K562 (cell line): ENCODE data around the gene CDCA5. TPM values are rescaled to one million over a fixed set of nuclear protein-coding genes. Genes with fewer than 3 reads are reported as not detected.

Experiments used
- CCAR2 ChIP-seq: fragments of 200-400 bp; formaldehyde crosslinking; IDR thresholded peaks from 2 replicates; pipeline ENCODE4 v1.6.1; 2017; ENCODE audit warnings: mild to moderate bottlenecking, low read depth, low read length
- CHD1 ChIP-seq: fragments of 200-600 bp; sonication (generic); IDR thresholded peaks from one replicate; pipeline ENCODE4 v1.6.1; 2012; ENCODE audit warnings: mild to moderate bottlenecking, moderate library complexity, low read length, inconsistent platforms
- E2F3 ChIP-seq: fragments of 250-450 bp; sonication (Bioruptor Pico); IDR thresholded peaks from 2 replicates; pipeline ENCODE4 v1.4.0; 2020; ENCODE audit warnings: mild to moderate bottlenecking
- HMBOX1 ChIP-seq: sonication (generic); IDR thresholded peaks from 2 replicates; pipeline ENCODE4 v1.6.1; 2016
- HMGXB4 ChIP-seq: sonication (generic); formaldehyde crosslinking; IDR thresholded peaks from 2 replicates; pipeline ENCODE4 v1.8.1; 2023; ENCODE audit warnings: mild to moderate bottlenecking, missing genetic modification reagents
- HSF4 ChIP-seq: fragments of 250-450 bp; sonication (Bioruptor Pico); IDR thresholded peaks from 2 replicates; pipeline ENCODE4 v2.1.2; 2022; ENCODE audit warnings: mild to moderate bottlenecking, moderate library complexity, borderline replicate concordance
- ZNF398 ChIP-seq: fragments of 250-450 bp; sonication (Bioruptor Pico); IDR thresholded peaks from 2 replicates; pipeline ENCODE4 v1.8.0; 2021; ENCODE audit warnings: moderate library complexity, mild to moderate bottlenecking, inconsistent platforms
- polyA plus RNA-seq, 8 experiments: library from polyadenylated mRNA; depleted of rRNA in 4 of 8; stranded (reverse) in 5 of 8; unstranded in 3 of 8; fragments of >200 nt; fragmentation: Nextera tagmentation in 2 of 8; fragmentation: Illumina TruSeq in 1 of 8; extraction: Ambion mirVana in 2 of 8; extraction: Trizol in 1 of 8; gene quantifications; 2 replicates each; pipeline versions ENCODE4 v1.2.1 to v1.2.3, GENCODE V29; 2011 to 2014; ENCODE audit warnings: inconsistent platforms in 1 of 8, missing spikeins in 1 of 8
- total RNA-seq, 7 experiments: library from RNA; depleted of rRNA in 6 of 7; stranded (reverse); fragments of >200 nt in 6 of 7; fragmentation: Illumina TruSeq in 2 of 7; extraction: Trizol in 2 of 7; gene quantifications; 2 replicates each; pipeline versions ENCODE4 v1.2.1 to v1.2.3, GENCODE V29; 2011 to 2021; ENCODE audit warnings: low replicate concordance in 1 of 7

The CDCA5 gene
- total and polyA plus RNA-seq, 9 of the 15 experiments (the other 6 are each of a cell fraction or from before 2014, with no cell fraction given): 18.9 to 94.3 (median 64.6) TPM

DNA sequence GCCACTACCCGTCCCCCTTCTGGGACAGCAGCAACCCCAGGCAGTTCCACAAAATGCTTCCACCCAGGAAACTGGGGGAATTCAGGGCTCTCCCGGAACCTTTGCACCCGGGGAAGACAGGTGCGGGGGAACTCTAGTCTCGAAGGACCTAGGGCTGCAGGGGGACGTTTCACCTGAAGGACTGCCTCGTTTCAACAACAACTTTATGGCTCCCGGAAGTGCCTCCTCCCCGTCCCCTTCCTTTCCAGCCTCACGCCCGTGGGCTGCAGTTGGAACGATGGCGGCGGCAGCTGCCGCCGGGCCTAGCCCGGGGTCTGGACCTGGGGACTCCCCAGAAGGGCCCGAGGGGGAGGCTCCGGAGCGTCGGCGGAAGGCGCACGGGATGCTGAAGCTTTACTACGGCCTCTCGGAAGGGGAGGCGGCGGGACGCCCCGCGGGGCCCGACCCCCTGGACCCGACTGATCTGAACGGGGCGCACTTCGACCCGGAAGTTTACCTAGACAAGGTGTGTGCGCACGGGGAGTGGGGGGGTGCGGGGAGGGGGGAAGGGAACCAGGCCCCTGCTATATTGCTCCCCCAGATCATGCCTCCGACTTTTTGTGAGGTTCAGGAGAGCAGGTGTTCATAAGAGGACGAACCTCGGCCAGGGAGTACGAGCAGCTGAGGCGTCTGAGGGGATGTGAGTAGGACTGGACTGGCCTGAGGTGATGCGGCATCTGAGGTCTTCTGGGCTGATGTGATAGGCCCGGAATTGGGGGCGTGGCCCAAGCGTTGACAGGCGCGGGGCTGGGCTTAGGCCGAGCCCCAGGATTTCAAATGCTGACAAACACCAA lies 12.3 kb upstream of the CDCA5 start, which contains the start of gene VPS51 (continued):
- TF ChIP-seq ZNF398 (no peak), CHD1 (no peak), HSF4 (CRISPR knock-in tag) (no peak), CCAR2 (peak; percentile 89; the same call in 1 of the 2 replicates), HMGXB4 (CRISPR knock-in tag) (no peak), E2F3 (no peak), HMBOX1 (no peak)
- TF ChIP-seq, all 486 proteins: peak for 212
